Thymus (tissue), 11 donors: ENCODE measurements around the gene EGR2. TPM values are rescaled to one million over a fixed set of nuclear protein-coding genes. Genes with fewer than 3 reads are reported as not detected.

Experiments used
- DNase-seq, 9 donors: peaks; one replicate each; pipeline ENCODE4 v3.0.0-alpha.2; 2013; ENCODE audit warnings: low spot score in 9 of 9, low read depth in 6 of 9, missing footprints in 1 of 9
- H3K27ac ChIP-seq, 2 donors: one replicate each; pipeline ENCODE4 v1.5.1; 2013; ENCODE audit warnings: control low read depth in 1 of 2, low read depth in 1 of 2, low read length in 1 of 2, mild to moderate bottlenecking in 1 of 2, moderate library complexity in 1 of 2
- H3K27me3 ChIP-seq, 2 donors: one replicate each; pipeline ENCODE4 v1.5.1; 2013; ENCODE audit warnings: low read length in 1 of 2; ENCODE audit not compliant: control insufficient read depth in 2 of 2, insufficient read depth in 1 of 2
- H3K36me3 ChIP-seq, 2 donors: one replicate each; pipeline ENCODE4 v1.5.1; 2013; ENCODE audit warnings: low read length in 1 of 2, mild to moderate bottlenecking in 1 of 2, moderate library complexity in 1 of 2; ENCODE audit not compliant: control insufficient read depth in 2 of 2, insufficient read depth in 2 of 2
- H3K4me1 ChIP-seq, 2 donors: one replicate each; pipeline ENCODE4 v1.5.1; 2013; ENCODE audit warnings: low read length in 2 of 2; ENCODE audit not compliant: control insufficient read depth in 2 of 2, insufficient read depth in 2 of 2
- H3K4me3 ChIP-seq, 2 donors: one replicate each; pipeline ENCODE4 v1.5.1; 2013; ENCODE audit warnings: low read length in 2 of 2, control low read depth in 1 of 2, mild to moderate bottlenecking in 1 of 2
- H3K9me3 ChIP-seq, 2 donors: one replicate each; pipeline ENCODE4 v1.5.1; 2013; ENCODE audit warnings: low read length in 1 of 2, mild to moderate bottlenecking in 1 of 2; ENCODE audit not compliant: control insufficient read depth in 2 of 2, insufficient read depth in 1 of 2
- WGBS: extraction: QIAGEN DNeasy Blood & Tissue Kit; methylation state at CpG from one replicate; pipeline ENCODE4 v1.1.7; 2013; 5-methylcytosine and 5-hydroxymethylcytosine counted together
- polyA plus RNA-seq: library from polyadenylated mRNA; stranded (reverse); fragments of 200-250 nt; gene quantifications from one replicate; pipeline ENCODE4 v1.2.3, GENCODE V29; 2013
- total RNA-seq: library from RNA; stranded (reverse); fragments of 120-200 nt; gene quantifications from one replicate; pipeline ENCODE4 v1.2.4, GENCODE V29; 2013
- donor health status: healthy.

Gene EGR2
- total and polyA plus RNA-seq, 2 donors = 6.6 to 12.1 TPM

- Histone ChIP-seq H3K27ac (peak overlapping the region; percentile 36 to 46), H3K9me3 (no peaks in the 10 kb centered on the region), H3K36me3 (peaks cover 0 to 4% of the 10 kb centered on the region in 2 donors), H3K4me3 (peak overlapping the region; percentile 77 to 97), H3K4me1 (peaks cover 13 to 17% of the 10 kb centered on the region in 2 donors), H3K27me3 (peaks cover 0 to 2% of the 10 kb centered on the region in 2 donors)
- peak in 2 of 9 donors; percentile 8 to 27 for DNase-seq
- WGBS = 11% methylated on average over 77 of the region's 77 CpGs
Observed at GRCh38 chr10:62805231-62806099, 10.7 kb downstream of the EGR2 start.

GRCh38 chr10:62804356-62805230, 11.6 kb downstream of the EGR2 start, which contains the start of gene ADO:
Gene ADO (plus strand): TSS chr10:62804720. CDS start chr10:62805060, 340 bp downstream.
- DNase-seq = peak; percentile 65 to 91 (median 79)
- peaks cover 13 to 17% of the 10 kb centered on the region in 2 donors for H3K4me1 ChIP-seq
- peaks cover 0 to 4% of the 10 kb centered on the region in 2 donors for H3K36me3 ChIP-seq
- under 1% methylated on average over 87 of the region's 87 CpGs for WGBS
- H3K4me3 ChIP-seq = peak within 1 kb of the TSS; percentile 77 to 97
- peaks cover 0 to 2% of the 10 kb centered on the region in 2 donors for H3K27me3 ChIP-seq
- H3K9me3 ChIP-seq = no peaks in the 10 kb centered on the region
- peak within 1 kb of the TSS; percentile 90 to 91 for H3K27ac ChIP-seq

- H3K27ac ChIP-seq = peak overlapping the region; percentile 90 to 91
- H3K9me3 ChIP-seq = no peaks in the 10 kb centered on the region
- H3K4me1 ChIP-seq = peaks cover 13 to 17% of the 10 kb centered on the region in 2 donors
- peaks cover 0 to 3% of the 10 kb centered on the region in 2 donors for H3K36me3 ChIP-seq
- peaks cover 0 to 2% of the 10 kb centered on the region in 2 donors for H3K27me3 ChIP-seq
- no peak for DNase-seq
- peak overlapping the region; percentile 77 to 97 for H3K4me3 ChIP-seq
- WGBS = 60% methylated on average over 11 of the region's 11 CpGs
Observed at GRCh38 chr10:62803724-62804355, 12.3 kb downstream of the EGR2 start.

GRCh38 chr10:62801871-62802270, 14.3 kb downstream of the EGR2 start:
- WGBS = 97% methylated on average over 3 of the region's 3 CpGs
- Histone ChIP-seq H3K36me3 (no peaks in the 10 kb centered on the region), H3K9me3 (no peaks in the 10 kb centered on the region), H3K4me1 (peaks cover 13 to 14% of the 10 kb centered on the region in 2 donors), H3K27me3 (peaks cover 0 to 6% of the 10 kb centered on the region in 2 donors), H3K4me3 (no peak overlapping the region), H3K27ac (no peak overlapping the region)
- DNase-seq = no peak

GRCh38 chr10:62796896-62797295, 19.3 kb downstream of the EGR2 start:
- no peak for DNase-seq
- 95% methylated on average over 3 of the region's 3 CpGs for WGBS
- H3K4me1 ChIP-seq = no peaks in the 10 kb centered on the region
- no peak overlapping the region for H3K4me3 ChIP-seq
- no peak overlapping the region for H3K27ac ChIP-seq
- H3K36me3 ChIP-seq = no peaks in the 10 kb centered on the region
- H3K9me3 ChIP-seq = no peaks in the 10 kb centered on the region
- H3K27me3 ChIP-seq = peaks cover 5 to 7% of the 10 kb centered on the region in 2 donors

- no peaks in the 10 kb centered on the region for H3K36me3 ChIP-seq
- no peak overlapping the region for H3K27ac ChIP-seq
- H3K4me1 ChIP-seq = no peaks in the 10 kb centered on the region
- WGBS = 94% methylated on average over 4 of the region's 4 CpGs
- no peak for DNase-seq
- peaks cover 5 to 7% of the 10 kb centered on the region in 2 donors for H3K27me3 ChIP-seq
- no peaks in the 10 kb centered on the region for H3K9me3 ChIP-seq
- no peak overlapping the region for H3K4me3 ChIP-seq
Observed at GRCh38 chr10:62795762-62796161, 20.4 kb downstream of the EGR2 start.

GRCh38 chr10:62795100-62795499, 21.1 kb downstream of the EGR2 start:
- Histone ChIP-seq H3K4me3 (no peak overlapping the region), H3K27me3 (peaks cover 4 to 5% of the 10 kb centered on the region in 2 donors), H3K36me3 (no peaks in the 10 kb centered on the region), H3K4me1 (no peaks in the 10 kb centered on the region), H3K9me3 (no peaks in the 10 kb centered on the region), H3K27ac (no peak overlapping the region)
- DNase-seq = no peak

- WGBS = 94% methylated on average over 1 of the region's 1 CpG
- no peak for DNase-seq
Observed at GRCh38 chr10:62794306-62794705, 21.9 kb downstream of the EGR2 start.

More at GRCh38 chr10:62794306-62794705, 21.9 kb downstream of the EGR2 start:
- no peaks in the 10 kb centered on the region for H3K9me3 ChIP-seq
- H3K36me3 ChIP-seq = no peaks in the 10 kb centered on the region
- no peaks in the 10 kb centered on the region for H3K4me1 ChIP-seq
- H3K27ac ChIP-seq = no peak overlapping the region
- no peak overlapping the region for H3K4me3 ChIP-seq
- H3K27me3 ChIP-seq = peaks cover 4 to 5% of the 10 kb centered on the region in 2 donors
